Lower leg skin (tissue), 3 donors: ENCODE data around the gene TMEM156.

Source experiments
- CTCF ChIP-seq, 3 donors: fragments of 450-650 bp; IDR thresholded peaks; one replicate each; pipeline ENCODE4 v1.5.1; 2016; ENCODE audit warnings: antibody characterized with exemption in 3 of 3, mild to moderate bottlenecking in 3 of 3, moderate library complexity in 2 of 3
- POLR2A ChIP-seq, 2 donors: fragments of 450-650 bp; IDR thresholded peaks; one replicate each; pipeline ENCODE4 v1.6.1; 2016 to 2017; ENCODE audit warnings: antibody characterized with exemption in 2 of 2, mild to moderate bottlenecking in 1 of 2, moderate library complexity in 1 of 2

GRCh38 chr4:38990241-38990640, 42.0 kb downstream of the TMEM156 start:
- TF ChIP-seq CTCF (IDR thresholded peaks at IDR 0.05) (no peak), POLR2A (IDR thresholded peaks at IDR 0.05) (no peak)
